ENCODE measurements around the gene SSR2. TPM values are rescaled to one million over a fixed set of nuclear protein-coding genes. Genes with fewer than 3 reads are reported as not detected.

Gene SSR2
- total and polyA plus RNA-seq, 2 donors from 2014 or later, result 175 to 300 TPM

DNA sequence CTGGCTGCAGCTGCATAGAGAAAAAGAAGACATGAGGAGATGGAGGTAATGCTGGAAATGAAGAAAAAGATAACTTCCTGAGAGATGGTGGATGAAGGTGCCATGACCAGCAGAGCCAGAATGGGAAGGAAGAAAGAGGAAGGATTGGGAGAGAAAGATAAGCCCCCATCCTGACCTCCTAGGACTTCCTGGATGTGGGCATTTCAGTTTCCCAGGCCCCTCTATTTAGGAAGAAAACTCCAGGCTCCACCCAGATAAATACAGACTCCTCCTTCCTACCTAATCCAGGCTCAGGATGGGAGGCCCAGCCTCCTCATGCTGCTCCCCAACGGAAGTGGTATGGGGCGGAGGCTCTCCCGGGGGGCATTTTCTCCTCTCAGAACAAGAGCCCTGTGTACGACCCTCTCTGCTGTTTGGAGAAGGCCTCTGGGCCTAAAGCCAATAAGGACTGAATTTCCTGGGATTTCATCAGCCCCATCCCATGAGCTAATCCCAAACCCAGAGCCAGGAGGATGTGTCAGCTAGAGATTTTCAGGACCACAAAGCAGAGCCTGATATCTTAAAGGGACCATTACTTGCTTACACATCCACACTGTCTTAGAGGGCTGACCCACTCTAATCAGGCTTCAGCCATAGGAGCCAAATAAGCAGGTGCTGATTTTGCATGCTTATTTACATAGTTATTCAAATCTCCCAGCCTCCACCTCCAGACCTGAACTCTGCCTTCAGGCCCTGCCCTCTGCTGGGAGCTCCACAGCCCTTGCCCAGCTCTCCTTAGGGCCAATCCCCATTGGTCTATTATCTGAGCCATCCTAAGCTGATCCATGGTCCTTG lies 37.3 kb downstream of the SSR2 start:
- Histone ChIP-seq H3K36me3 (ENCODE audit: control insufficient read depth in 2 of 3, insufficient read depth in 3 of 3, low read length in 3 of 3) (no peaks in the 10 kb centered on the region), H3K9ac (ENCODE audit: low read length in 3 of 3) (peak overlapping the region in 1 of 3 donors; percentile 29), H3K4me1 (ENCODE audit: control insufficient read depth in 2 of 3, insufficient read depth in 2 of 3, low read depth in 1 of 3, low read length in 3 of 3) (peaks cover 7 to 35% (median 21%) of the 10 kb centered on the region in 3 donors), H3K27ac (ENCODE audit: low read depth in 2 of 2, low read length in 2 of 2) (peak overlapping the region; percentile 23 to 82), H3K27me3 (ENCODE audit: control insufficient read depth, insufficient read depth, low read length) (no peaks in the 10 kb centered on the region), H3K9me3 (ENCODE audit: control insufficient read depth in 2 of 3, insufficient read depth in 1 of 3, low read length in 3 of 3) (no peaks in the 10 kb centered on the region), H3K4me3 (ENCODE audit: low read length in 3 of 3) (peak overlapping the region in 1 of 3 donors; percentile 30)
- intact Hi-C loops (cut with DNase I), result no loop called here
- FAIRE-seq (no peak), DNase-seq (peak in 3 of 5 donors; percentile 52 to 94 (median 68))
- TF ChIP-seq, protein P1, sequence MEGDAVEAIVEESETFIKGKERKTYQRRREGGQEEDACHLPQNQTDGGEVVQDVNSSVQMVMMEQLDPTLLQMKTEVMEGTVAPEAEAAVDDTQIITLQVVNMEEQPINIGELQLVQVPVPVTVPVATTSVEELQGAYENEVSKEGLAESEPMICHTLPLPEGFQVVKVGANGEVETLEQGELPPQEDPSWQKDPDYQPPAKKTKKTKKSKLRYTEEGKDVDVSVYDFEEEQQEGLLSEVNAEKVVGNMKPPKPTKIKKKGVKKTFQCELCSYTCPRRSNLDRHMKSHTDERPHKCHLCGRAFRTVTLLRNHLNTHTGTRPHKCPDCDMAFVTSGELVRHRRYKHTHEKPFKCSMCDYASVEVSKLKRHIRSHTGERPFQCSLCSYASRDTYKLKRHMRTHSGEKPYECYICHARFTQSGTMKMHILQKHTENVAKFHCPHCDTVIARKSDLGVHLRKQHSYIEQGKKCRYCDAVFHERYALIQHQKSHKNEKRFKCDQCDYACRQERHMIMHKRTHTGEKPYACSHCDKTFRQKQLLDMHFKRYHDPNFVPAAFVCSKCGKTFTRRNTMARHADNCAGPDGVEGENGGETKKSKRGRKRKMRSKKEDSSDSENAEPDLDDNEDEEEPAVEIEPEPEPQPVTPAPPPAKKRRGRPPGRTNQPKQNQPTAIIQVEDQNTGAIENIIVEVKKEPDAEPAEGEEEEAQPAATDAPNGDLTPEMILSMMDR (IDR thresholded peaks at IDR 0.05; ENCODE audit: borderline replicate concordance, extremely low read depth, insufficient read depth), result no peak

DNA sequence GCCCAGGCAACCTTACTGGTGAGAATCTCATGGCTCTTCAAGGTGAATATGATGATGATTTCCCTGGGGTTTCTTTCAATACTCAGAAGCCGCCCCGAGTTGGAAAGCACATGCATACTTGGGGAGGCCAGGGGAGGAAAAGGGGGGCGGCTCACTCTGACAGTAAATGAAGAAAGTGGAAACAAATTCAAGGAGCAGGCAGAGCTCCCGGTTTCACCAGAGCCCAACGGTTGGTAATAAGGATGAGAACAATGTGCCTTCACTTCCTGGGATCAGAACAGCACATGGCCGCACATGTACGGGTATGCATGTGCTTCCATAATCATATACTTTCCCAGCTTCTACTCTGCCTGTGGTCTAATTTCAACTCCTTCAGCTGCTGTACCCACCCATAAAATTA lies 38.6 kb downstream of the SSR2 start:
- Histone ChIP-seq H3K4me3 (ENCODE audit: low read length in 3 of 3) (no peak overlapping the region), H3K36me3 (ENCODE audit: control insufficient read depth in 2 of 3, insufficient read depth in 3 of 3, low read length in 3 of 3) (no peaks in the 10 kb centered on the region), H3K27ac (ENCODE audit: low read depth in 2 of 2, low read length in 2 of 2) (peak overlapping the region; percentile 39 to 94), H3K9ac (ENCODE audit: low read length in 3 of 3) (no peak overlapping the region), H3K27me3 (ENCODE audit: control insufficient read depth, insufficient read depth, low read length) (no peaks in the 10 kb centered on the region), H3K9me3 (ENCODE audit: control insufficient read depth in 2 of 3, insufficient read depth in 1 of 3, low read length in 3 of 3) (no peaks in the 10 kb centered on the region), H3K4me1 (ENCODE audit: control insufficient read depth in 2 of 3, insufficient read depth in 2 of 3, low read depth in 1 of 3, low read length in 3 of 3) (peaks cover 7 to 38% (median 22%) of the 10 kb centered on the region in 3 donors)
- intact Hi-C loops (cut with DNase I), result no loop called here
- no peak for DNase-seq
- TF ChIP-seq, protein P1 (IDR thresholded peaks at IDR 0.05; ENCODE audit: borderline replicate concordance, extremely low read depth, insufficient read depth), result no peak
- no peak for FAIRE-seq

DNA sequence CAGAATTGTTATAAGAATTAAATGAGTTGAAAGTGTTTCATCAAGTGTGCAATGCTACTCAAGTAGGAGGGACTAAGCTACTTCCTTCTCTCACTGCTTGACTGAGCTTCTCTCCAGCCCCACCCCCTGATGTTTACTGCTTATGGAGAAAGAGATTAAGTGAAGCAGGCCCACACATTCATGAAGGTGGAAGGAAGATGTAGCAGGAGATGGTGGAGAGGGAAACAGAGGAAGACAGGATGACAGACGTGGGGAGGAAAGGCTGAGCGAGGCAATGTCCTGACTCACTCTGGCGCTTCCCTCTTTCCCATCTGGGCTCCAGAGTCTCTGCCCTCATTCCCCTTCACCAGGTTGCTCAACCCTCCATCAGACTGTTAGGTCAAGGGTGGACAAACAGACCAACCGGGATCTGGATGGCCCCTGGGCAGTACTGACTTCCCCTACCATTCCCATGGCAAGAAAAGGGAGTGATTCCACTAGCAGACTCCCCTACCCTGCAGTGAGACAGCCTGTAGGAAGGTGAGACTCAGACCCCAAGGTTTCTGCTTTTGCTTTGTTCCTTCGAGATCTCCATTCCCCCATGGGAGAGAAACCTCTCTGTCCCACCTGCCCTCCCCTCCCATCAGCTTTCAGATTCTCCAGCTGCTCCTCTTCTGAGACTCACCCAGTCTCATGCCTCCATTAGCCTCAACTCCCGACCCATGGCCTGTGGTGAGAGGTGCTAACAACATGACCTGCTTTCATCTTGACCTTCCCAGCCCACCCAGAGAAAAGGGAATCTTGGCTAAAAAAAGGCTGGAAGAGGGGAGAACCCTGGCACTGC lies 39.3 kb downstream of the SSR2 start:
- TF ChIP-seq, protein P1 (IDR thresholded peaks at IDR 0.05; ENCODE audit: borderline replicate concordance, extremely low read depth, insufficient read depth), result no peak
- no peaks in the 10 kb centered on the region for H3K36me3 ChIP-seq (ENCODE audit: control insufficient read depth in 2 of 3, insufficient read depth in 3 of 3, low read length in 3 of 3)
- H3K27me3 ChIP-seq (ENCODE audit: control insufficient read depth, insufficient read depth, low read length), result no peaks in the 10 kb centered on the region
- DNase-seq, result peak in 2 of 5 donors; percentile 77 to 84
- no peak overlapping the region for H3K9ac ChIP-seq (ENCODE audit: low read length in 3 of 3)
- peaks cover 7 to 41% (median 25%) of the 10 kb centered on the region in 3 donors for H3K4me1 ChIP-seq (ENCODE audit: control insufficient read depth in 2 of 3, insufficient read depth in 2 of 3, low read depth in 1 of 3, low read length in 3 of 3)
- FAIRE-seq, result no peak
- H3K4me3 ChIP-seq (ENCODE audit: low read length in 3 of 3), result no peak overlapping the region
- intact Hi-C loops (cut with DNase I), result no loop called here
- no peaks in the 10 kb centered on the region for H3K9me3 ChIP-seq (ENCODE audit: control insufficient read depth in 2 of 3, insufficient read depth in 1 of 3, low read length in 3 of 3)
- H3K27ac ChIP-seq (ENCODE audit: low read depth in 2 of 2, low read length in 2 of 2), result peak overlapping the region; percentile 39 to 94

All from kidney (tissue), 14 donors.